NCI-H2196 (cell line): ENCODE data around the gene MALAT1.
A peak's percentile ranks its signal among the peaks of the same experiment; 100 is the strongest.

ENCODE experiments used
- DNase-seq: peaks from one replicate; lab custom pipeline; 2025; ENCODE audit not compliant: unreplicated experiment; lab: John Stamatoyannopoulos, UW

Gene MALAT1

GRCh38 chr11:65537620-65538231 lies 38.9 kb downstream of the MALAT1 start:
- DNase-seq, result no peak

GRCh38 chr11:65538232-65538914 lies 39.5 kb downstream of the MALAT1 start:
- DNase-seq, result no peak

- no peak for DNase-seq
These were observed 40.3 kb downstream of the MALAT1 start for GRCh38 chr11:65538915-65539743.

GRCh38 chr11:65539744-65540289 lies 41.0 kb downstream of the MALAT1 start:
- peak; percentile 43 for DNase-seq

DNA sequence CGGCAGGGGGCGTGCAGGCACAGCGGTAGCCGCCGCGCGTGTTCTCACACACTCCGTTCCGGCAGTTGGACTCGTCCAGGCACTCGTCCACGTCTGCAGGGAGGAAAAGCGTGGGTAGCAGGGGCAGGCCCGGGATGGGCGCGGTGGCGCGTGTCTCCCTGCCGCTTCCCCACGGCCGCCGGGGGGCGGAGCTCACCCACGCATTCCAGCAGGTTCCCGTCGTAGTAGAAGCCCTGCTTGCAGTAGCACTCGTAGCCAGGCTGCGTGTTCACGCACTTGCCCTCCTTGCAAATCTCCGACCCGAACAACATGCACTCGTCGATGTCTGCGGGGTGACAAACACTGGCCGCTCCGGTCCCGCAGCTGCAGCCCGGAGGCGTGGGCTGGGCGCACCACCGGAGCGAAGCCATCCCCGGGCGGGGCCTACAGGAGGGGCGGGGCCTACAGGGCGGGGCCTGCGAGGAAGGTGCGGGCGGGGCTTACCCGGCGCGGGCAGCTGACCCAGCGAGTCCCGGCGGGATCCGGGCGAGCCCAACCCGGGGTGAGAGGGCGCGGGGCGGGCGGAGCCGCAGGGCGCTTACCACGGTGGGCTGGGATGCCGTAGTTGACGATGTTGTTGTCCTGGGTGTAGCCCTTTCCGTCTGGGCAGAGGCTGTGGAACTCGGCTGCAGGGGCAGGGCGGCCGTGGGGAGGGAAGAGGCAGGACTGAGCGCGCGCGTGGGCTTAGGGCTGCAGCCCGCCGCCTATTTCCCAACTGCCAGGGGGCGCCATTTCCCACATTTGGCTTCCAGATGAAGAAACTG lies 41.6 kb downstream of the MALAT1 start:
- peak; percentile 87 for DNase-seq

DNA sequence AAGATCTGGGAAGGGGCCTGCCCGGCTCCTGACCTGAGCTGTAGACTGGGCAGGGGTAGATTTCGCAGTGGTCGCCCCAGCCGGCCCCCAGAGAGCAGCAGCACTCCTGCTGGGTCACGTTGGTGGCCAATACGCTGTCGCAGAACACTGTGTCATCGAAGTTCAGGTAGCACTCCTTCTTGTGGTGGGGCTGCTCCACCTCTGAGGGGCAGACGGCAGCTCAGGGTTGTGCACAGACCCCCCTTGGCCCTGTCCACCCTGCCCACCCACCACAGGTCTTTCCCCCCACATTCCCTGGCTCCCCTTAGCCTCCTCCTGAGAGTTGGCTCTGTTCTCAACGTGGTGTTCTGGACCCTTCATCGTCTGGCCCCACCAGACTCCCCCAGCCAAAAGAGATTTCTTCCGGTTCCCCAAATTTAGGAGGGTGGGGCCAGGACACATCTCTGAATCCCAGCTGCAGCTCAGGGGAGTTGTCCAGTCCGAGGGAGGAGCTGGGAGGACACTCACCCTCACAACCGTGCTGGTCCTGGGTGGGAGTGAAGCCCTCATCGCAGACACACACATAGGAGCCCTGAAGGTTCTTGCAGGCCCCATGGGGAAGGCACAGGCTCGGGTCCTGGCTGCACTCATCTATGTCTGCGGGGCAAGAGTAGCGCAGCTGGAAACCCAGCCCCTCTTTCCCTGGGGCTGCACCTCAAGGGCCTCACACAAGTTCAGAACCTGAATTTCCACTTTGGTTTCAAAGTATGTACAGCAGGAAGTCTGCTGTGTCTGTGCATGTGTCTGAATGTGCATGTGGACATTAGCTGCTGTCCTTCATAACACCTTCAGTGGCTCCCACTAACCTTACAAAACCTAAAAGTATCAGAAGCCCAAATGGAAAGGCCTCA lies 42.5 kb downstream of the MALAT1 start:
- no peak for DNase-seq

GRCh38 chr11:65542738-65543390 lies 44.0 kb downstream of the MALAT1 start:
- DNase-seq, result no peak

DNA sequence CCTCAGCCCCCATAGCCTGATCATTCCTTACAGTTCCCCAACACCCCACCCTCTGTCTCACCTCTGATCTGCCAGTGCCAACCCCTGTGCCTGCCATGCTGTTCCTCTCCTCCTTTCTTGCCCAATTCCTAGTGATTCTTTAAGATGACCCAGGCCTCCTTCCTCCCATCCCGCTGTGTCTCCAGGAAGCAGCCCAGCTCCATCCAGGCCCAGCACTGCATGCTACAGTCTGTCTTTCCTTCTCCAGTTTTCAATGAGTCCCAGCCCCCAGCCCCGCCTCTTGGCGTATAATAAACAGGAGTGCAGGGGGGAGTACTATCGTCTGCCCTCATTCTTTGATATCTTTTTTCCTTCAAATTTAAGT lies 47.0 kb downstream of the MALAT1 start:
- DNase-seq, result peak; percentile 53

DNA sequence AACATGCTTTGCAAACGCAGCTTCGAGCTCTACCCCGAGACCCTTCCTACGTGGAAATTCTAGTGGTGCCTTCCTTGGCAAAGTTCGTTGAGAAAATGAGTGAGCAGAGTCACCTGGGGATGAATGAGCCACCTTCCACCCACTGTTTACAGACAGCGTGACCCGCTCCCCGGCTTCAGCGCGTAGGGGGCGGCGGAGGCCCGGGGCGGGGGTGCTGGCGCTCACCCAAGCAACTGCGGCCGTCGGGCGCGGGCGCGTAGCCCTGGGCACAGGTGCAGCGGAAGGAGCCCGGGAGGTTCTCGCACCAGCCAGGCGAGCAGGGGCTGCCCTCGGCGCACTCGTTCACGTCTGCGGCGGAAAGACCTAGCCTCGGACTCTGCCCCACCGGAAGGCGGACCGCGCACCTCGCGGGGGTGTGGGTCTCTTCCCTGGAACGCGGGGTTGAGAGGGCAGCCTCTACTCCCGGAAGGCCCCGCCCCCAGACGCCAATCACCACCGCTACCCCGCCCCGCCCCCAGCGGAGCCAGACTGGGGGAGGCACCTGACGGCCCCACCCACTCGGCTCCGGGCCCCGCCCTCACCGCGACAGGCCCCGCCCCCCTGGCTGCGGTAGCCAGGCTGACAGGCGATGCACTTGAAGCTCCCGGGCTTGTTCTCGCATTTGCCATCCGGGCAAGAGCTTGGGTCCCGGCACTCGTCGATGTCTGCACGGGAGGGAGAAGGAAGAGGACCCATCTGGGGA lies 47.5 kb downstream of the MALAT1 start:
- peak; percentile 92 for DNase-seq

DNA sequence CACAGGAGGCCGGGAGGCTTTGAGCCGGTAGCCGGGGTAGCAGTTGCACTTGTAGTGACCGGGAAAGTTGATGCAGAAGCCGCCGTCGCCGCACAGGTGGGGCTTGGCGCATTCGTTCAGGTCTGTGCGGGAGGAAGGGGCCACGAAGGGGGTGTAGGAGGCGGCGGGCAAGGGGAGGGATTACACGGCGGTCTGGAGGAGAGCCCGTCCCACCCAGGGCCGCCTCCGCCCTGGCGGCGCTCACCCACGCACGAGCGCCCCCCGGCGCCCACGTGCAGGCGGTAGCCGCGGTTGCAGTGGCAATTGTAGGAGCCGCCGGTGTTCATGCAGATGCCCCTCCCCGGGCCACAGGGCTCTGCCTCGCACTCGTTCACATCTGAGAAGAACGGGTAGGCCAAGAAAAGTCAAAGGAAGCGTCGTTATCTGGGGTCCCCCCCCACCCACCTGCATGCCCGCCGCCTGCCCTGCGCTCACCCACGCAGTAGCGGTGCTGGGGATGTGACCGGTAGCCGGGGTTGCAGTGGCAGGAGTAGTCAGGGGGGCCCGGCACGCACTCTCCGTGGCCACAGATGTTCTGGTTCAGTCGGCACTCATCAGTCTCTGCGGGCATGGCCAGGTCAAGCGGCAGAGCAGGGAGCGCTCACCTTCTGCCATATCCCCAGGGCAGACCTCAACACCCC lies 48.7 kb downstream of the MALAT1 start:
- DNase-seq, result no peak

GRCh38 chr11:65548395-65548794 lies 49.5 kb downstream of the MALAT1 start:
- DNase-seq, result no peak

DNA sequence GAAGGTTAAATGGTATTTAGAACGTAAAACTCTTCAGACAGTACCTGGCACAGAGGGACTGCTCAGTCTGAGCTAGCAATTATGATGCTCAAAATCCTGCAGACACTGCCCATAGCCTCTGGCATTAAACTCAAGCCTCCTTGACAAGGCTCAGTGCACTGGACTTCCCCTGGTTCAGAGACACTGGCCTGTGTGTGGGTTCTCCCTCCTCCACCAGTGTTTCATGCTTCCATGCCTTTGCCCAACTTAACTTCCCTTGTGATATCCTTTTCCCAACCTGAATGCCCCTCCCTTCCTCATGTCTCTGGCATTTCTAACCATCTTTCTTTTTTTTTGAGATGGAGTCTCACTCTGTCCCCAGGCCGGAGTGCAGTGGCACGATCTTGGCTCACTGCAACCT lies 50.3 kb downstream of the MALAT1 start:
- DNase-seq, result no peak

DNA sequence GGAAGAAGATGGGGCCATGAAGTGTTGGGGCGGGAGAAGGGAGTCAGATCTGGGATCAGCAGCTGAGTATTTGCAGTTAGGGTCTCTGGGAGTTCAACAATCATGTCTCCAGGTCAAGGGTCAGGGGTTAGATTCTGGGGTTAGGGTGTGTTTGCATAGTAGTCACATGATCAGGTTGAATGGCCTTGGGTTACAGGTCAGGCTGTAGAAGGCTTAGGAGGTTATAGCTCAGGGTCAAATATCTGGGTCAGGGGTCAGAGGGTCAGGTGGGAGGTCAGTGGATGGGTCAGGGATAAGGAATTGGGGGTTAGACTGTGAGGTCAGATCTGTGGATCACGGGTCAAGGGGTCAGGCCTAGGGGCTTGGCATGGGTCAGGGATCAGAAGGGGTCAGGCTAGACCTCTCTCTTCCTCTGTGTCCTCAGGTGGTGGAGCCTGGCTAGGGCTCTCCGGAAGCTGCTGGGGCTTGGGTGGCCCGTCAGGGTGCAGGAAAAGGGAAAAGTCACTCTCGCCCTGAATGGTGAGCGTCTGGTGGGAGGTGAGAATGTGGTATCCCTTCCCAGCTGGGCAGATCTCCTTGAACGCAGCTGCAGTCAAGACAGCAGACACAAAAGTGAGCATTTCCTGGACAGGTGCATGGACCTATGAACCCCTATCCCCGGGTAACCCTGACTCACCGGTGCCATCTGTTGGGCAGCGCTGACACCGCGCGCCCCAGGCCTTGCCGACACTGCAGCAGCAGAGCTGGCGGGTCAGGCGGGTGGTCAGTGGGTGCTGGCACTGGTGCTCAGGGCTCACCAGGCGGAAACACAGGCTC lies 52.9 kb downstream of the MALAT1 start:
- DNase-seq, result peak; percentile 90

DNA sequence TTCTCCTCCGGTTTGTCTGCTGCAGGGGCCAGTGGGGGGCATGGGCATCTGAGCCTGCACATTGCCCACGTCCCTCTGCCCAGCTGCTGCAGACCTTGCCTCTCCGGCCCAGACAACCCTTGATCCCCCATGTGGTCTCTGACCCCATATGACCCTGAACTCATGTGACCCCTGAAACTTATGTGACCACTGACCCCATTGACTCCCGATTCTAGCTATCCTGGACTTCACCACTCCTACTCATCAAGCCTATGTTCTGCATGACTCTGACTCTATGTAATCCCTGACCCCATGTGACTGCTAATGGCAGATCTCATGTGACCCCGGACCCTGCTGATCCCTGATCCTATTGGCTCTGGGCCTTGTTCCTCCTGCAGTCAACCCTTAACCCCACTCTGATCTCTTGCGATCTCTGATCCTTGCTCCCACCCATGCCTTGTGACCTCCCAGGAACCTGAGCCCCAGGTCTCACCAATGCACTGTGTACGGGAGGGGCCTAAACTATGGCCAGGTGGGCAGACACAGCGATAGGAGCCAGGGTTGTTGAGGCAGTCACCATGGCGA lies 53.6 kb downstream of the MALAT1 start:
- DNase-seq, result peak; percentile 70

DNA sequence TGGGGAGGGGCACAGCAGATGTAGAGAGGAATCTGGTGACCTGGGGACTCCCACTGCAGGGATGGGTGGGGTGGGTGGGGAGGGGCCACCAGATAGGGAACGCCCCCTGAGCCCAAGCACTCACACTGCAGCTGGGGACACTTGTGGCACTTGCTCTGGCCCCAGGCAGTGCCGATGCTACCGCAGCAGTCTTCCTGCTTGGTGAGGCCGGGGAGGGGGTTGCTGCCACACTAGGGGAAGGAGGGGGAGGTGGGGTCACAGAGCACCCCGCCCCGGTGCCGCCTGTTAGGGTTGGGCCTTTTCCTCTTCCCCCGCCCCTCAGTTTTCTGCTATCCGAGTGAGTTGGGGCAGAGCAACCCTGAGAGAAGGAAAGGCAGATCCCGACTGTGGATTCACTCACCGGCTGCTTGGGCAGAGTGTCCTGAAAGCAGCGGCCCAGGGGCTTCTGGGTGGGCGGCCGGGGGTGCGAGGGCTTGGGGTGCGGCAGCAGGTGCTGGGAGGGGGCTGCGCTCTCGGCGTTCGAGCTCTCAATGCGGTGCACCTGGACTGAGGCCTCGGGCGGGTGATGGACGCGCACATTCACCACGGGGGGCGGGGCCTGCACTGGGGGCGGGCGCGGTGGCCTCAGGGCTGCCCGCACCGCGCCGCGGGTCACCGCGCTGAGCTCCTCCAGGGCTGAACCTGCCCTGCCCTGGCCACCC lies 54.6 kb downstream of the MALAT1 start:
- peak; percentile 85 for DNase-seq

DNA sequence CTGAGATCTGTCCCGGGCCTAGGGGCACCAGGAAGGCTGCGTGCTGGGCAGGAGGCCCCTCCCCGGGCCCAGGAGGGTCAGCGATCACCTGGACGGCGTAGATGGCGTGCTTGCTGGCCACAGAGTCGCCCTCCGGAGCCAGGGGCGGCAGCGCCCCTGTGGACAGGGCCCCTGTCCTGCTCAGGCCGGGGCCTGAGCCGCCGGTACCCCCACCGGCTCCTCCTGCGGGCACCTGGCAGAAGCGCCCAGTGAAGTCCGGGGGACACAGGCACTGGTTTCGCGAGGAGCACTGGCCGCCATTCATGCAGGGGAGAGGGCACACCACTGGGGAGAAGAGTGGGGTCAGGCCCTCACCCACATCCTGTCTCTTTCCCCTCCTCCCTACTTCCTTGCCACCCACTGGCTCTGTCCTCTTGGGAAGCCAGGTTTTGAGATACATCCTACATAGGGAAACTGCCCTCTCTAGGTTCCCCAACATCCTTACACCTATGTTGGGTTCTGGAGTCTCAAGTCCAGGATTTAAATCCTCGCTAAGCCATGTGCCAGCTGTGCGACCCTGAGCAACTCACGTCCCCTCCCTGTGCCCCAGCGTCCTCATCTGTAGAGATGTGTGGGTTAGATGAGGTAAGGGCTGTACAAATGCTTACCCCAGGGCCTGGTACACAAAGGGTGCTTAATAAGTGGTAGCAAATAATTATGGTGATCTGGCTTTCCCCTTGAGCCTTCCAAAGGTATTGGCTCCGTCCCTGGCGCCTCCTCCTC lies 55.4 kb downstream of the MALAT1 start:
- DNase-seq, result no peak
